Smooth muscle cell of trachea (primary cell): Measurements from ENCODE around the gene XPNPEP1. TPM values are rescaled to one million over a fixed set of nuclear protein-coding genes. Genes with fewer than 3 reads are reported as not detected.

Experiments used
- total RNA-seq: library from RNA; depleted of rRNA; stranded (reverse); fragments of >200 nt; gene quantifications from 2 replicates; pipeline ENCODE4 v1.2.1, GENCODE V29; 2014

XPNPEP1 gene
- 105 and 172 TPM in 2 replicates for total RNA-seq

DNA sequence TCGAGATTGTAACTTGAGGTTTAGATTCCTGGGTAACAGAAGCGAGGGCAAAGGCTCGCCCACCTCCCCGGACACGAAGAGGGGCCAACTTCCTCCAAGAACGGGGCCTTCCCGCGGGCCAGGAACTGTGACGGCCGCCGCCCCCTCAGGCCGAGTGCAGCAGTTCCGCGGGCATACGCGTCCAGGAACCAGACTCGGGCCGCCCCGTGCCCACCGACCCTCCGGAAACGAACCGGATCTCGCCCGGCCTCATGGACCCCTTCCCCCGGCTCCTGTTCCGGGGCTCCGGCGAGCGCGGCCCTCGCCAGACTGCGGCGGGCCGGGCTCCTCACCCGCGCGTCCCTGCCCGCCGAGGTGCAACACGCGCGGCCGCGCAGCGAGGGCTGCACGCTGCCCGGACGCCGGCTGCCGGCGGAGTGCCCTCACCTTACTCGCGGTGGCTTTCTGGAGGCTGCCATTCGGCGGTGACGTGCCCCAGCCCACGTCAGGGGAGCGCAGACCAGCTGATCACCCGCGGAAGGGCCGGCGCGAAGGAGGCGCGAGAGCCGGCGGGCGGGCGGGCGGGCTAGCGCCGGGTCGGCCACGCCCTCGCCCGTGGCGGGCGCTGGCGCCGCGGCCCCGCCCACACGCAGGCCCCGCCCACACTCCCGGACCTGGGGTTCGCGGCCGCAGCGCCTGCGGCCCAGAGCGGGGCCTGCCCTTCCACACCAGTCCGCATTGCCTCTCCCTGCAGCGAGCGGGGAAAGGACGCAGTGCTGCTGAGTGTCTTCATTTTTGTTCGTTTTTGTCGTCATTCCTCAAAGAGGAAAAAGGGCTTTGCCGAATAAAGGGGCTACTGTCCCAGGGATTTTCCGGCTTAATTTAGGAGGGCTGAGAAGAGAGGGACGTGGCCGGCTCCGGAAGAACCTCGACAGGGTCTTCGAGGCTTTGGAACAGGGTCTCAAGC, at the start of gene XPNPEP1:
TSS of gene XPNPEP1 (minus strand) at position 536 of the 946 bp plus-strand sequence. CDS start at position 458, 78 bp downstream.

Other genes starting within 250 kb of the XPNPEP1 start
- 259 and 350 TPM in 2 replicates for gene ADD3, start 84.5 kb upstream of the XPNPEP1 start, total RNA-seq